ENCODE measurements around the gene DPF3.

The DPF3 gene

DNA sequence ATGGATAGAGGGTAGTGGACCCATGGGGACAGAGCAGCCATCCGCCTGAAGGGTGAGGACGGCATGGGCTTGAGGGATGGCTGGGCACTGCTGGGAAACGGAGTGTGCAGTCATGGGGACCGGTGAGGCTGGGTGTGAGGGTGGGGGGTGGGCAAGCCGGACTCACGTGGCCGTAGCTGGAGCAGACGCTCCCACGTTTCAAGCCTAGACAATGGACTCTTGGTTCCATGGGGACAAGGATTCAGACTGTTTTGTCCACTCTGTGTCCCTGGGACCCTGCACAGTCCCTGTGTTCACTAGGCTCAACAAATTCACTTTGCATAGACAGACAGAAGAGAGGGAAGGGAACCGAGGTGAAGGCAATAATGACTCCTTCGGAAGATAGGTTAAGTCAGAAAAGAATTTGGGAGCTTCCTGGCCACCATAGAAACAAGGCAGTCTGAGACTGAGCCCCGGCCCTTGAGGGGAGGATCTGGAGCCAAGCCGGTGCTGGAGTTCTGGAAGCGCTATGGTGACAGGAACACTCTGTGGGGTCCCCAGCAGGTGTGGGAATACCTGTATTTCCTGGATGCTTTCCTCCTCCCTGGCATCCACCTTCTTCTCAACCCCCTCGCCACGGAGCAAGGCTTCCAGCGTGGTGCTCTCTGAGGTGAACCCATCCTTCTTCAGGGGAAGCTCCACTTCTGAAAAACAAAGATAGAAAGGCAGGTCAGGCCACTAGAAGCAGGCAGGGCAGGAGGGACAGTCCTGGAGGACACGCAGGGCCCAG lies 162.5 kb downstream of the DPF3 start:
- Histone ChIP-seq H2AFZ (ENCODE audit: low read length) (no peak overlapping the region), H3K27ac (ENCODE audit: low read length) (no peak overlapping the region), H3K4me2 (ENCODE audit: low read depth, low read length) (no peak overlapping the region), H3K36me3 (replicated peaks; ENCODE audit: insufficient read depth, low read length) (no peaks in the 10 kb centered on the region), H3K79me2 (ENCODE audit: low read length) (no peaks in the 10 kb centered on the region; the same call in 1 of the 2 replicates), H3K4me1 (ENCODE audit: low read length) (no peaks in the 10 kb centered on the region), H3K9ac (ENCODE audit: low read length) (no peak overlapping the region), H3K9me2 (replicated peaks; ENCODE audit: insufficient read depth, low read length) (no peaks in the 10 kb centered on the region), H4K20me1 (ENCODE audit: insufficient read depth, low read length) (no peaks in the 10 kb centered on the region), H3K4me3 (ENCODE audit: low read length) (no peak overlapping the region), H3F3A (ENCODE audit: insufficient read depth, low read length) (no peaks in the 10 kb centered on the region), H3K9me3 (replicated peaks; ENCODE audit: insufficient read depth, low read length) (no peaks in the 10 kb centered on the region), H3K27me3 (replicated peaks; ENCODE audit: insufficient read depth, low read length) (no peaks in the 10 kb centered on the region)
- TF ChIP-seq EZH2phosphoT487 (IDR thresholded peaks at IDR 0.05; ENCODE audit: low read length) (no peak), EZH2 (optimal IDR thresholded peaks at IDR 0.05; ENCODE audit: low read depth, low read length) (no peak)
- TF ChIP-seq, protein P1, sequence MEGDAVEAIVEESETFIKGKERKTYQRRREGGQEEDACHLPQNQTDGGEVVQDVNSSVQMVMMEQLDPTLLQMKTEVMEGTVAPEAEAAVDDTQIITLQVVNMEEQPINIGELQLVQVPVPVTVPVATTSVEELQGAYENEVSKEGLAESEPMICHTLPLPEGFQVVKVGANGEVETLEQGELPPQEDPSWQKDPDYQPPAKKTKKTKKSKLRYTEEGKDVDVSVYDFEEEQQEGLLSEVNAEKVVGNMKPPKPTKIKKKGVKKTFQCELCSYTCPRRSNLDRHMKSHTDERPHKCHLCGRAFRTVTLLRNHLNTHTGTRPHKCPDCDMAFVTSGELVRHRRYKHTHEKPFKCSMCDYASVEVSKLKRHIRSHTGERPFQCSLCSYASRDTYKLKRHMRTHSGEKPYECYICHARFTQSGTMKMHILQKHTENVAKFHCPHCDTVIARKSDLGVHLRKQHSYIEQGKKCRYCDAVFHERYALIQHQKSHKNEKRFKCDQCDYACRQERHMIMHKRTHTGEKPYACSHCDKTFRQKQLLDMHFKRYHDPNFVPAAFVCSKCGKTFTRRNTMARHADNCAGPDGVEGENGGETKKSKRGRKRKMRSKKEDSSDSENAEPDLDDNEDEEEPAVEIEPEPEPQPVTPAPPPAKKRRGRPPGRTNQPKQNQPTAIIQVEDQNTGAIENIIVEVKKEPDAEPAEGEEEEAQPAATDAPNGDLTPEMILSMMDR (IDR thresholded peaks at IDR 0.05; ENCODE audit: low read length), result no peak
- no peak for DNase-seq

DNA sequence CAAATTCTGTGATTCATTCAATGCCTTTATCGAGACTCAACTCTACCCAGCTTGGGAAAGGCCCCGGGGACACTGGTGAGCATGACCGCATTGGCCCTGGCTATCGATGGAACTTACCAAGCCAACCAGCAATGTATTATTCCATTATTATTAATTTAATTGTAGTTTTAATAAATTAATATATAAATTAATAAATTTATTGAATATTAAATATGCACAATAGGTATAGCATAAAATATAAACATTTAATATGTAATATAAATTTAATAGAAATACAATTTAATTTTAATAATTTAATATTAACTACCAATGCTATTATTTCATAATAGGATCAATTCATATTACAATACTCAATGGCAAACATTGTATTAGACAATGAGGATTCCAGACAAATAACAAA lies 163.4 kb downstream of the DPF3 start:
- no peak overlapping the region for H3K4me2 ChIP-seq (ENCODE audit: low read depth, low read length)
- no peak overlapping the region for H3K4me3 ChIP-seq (ENCODE audit: low read length)
- H4K20me1 ChIP-seq (ENCODE audit: insufficient read depth, low read length), result no peaks in the 10 kb centered on the region
- H3K4me1 ChIP-seq (ENCODE audit: low read length), result no peaks in the 10 kb centered on the region
- H3K9ac ChIP-seq (ENCODE audit: low read length), result no peak overlapping the region
- no peaks in the 10 kb centered on the region for H3K9me3 ChIP-seq (replicated peaks; ENCODE audit: insufficient read depth, low read length)
- no peak for DNase-seq
- H2AFZ ChIP-seq (ENCODE audit: low read length), result no peak overlapping the region
- H3K27me3 ChIP-seq (replicated peaks; ENCODE audit: insufficient read depth, low read length), result no peaks in the 10 kb centered on the region
- H3K79me2 ChIP-seq (ENCODE audit: low read length), result no peaks in the 10 kb centered on the region; the same call in 1 of the 2 replicates
- TF ChIP-seq, protein P1 (IDR thresholded peaks at IDR 0.05; ENCODE audit: low read length), result no peak
- TF ChIP-seq EZH2phosphoT487 (IDR thresholded peaks at IDR 0.05; ENCODE audit: low read length) (no peak), EZH2 (optimal IDR thresholded peaks at IDR 0.05; ENCODE audit: low read depth, low read length) (no peak)
- H3K27ac ChIP-seq (ENCODE audit: low read length), result no peak overlapping the region
- H3K9me2 ChIP-seq (replicated peaks; ENCODE audit: insufficient read depth, low read length), result no peaks in the 10 kb centered on the region
- H3K36me3 ChIP-seq (replicated peaks; ENCODE audit: insufficient read depth, low read length), result no peaks in the 10 kb centered on the region
- H3F3A ChIP-seq (ENCODE audit: insufficient read depth, low read length), result no peaks in the 10 kb centered on the region

DNA sequence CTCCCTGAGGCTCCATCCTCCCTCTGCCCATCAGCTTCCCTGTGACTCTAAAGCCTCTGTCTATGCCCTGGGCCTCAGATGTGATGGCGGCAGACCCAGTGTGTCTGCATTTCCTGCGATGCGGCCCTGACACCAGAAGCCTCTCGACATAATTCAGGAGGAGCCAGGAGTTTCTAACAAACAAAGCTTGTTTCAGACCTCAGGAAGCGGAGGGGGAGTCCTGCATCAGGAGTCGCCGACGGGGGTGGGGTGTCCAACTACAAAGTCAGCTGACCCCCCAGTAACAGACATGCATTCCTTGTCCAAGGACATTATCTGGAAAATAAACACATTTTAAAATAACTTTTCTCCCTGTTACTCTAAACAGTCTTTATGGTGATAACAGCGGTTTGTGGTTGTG lies 167.5 kb downstream of the DPF3 start:
- Histone ChIP-seq H3K27ac (ENCODE audit: low read length) (no peak overlapping the region), H2AFZ (ENCODE audit: low read length) (no peak overlapping the region), H3K9ac (ENCODE audit: low read length) (no peak overlapping the region), H3K4me2 (ENCODE audit: low read depth, low read length) (no peak overlapping the region), H3K4me1 (ENCODE audit: low read length) (no peaks in the 10 kb centered on the region), H3K79me2 (ENCODE audit: low read length) (no peaks in the 10 kb centered on the region; the same call in 1 of the 2 replicates), H3F3A (ENCODE audit: insufficient read depth, low read length) (no peaks in the 10 kb centered on the region), H4K20me1 (ENCODE audit: insufficient read depth, low read length) (no peaks in the 10 kb centered on the region), H3K27me3 (replicated peaks; ENCODE audit: insufficient read depth, low read length) (no peaks in the 10 kb centered on the region), H3K9me3 (replicated peaks; ENCODE audit: insufficient read depth, low read length) (no peaks in the 10 kb centered on the region), H3K9me2 (replicated peaks; ENCODE audit: insufficient read depth, low read length) (no peaks in the 10 kb centered on the region), H3K36me3 (replicated peaks; ENCODE audit: insufficient read depth, low read length) (no peaks in the 10 kb centered on the region), H3K4me3 (ENCODE audit: low read length) (no peak overlapping the region)
- DNase-seq, result no peak
- TF ChIP-seq EZH2phosphoT487 (IDR thresholded peaks at IDR 0.05; ENCODE audit: low read length), result no peak
- TF ChIP-seq, protein P1 (IDR thresholded peaks at IDR 0.05; ENCODE audit: low read length), result no peak
- TF ChIP-seq EZH2 (optimal IDR thresholded peaks at IDR 0.05; ENCODE audit: low read depth, low read length), result no peak
